BE2C (cell line): ENCODE data around the gene AP1G2.

Source experiments
- DNase-seq: peaks from one replicate; pipeline ENCODE4 v3.0.0-alpha.2; 2020
- H3K27me3 ChIP-seq: fragments of 250-450 bp; sonication (Bioruptor Pico); 2 replicates; pipeline ENCODE4 v1.5.1; 2020; ENCODE audit warnings: mild to moderate bottlenecking
- H3K36me3 ChIP-seq: fragments of 250-450 bp; sonication (Bioruptor Pico); 2 replicates; pipeline ENCODE4 v1.5.1; 2020; ENCODE audit warnings: mild to moderate bottlenecking
- H3K4me1 ChIP-seq: fragments of 250-450 bp; sonication (Bioruptor Pico); 2 replicates; pipeline ENCODE4 v1.5.1; 2020
- H3K4me3 ChIP-seq: 2 replicates; pipeline ENCODE4 v1.5.1; 2011; ENCODE audit warnings: low read depth, low read length
- H3K9me3 ChIP-seq: fragments of 250-450 bp; sonication (Bioruptor Pico); 2 replicates; pipeline ENCODE4 v1.5.1; 2020
- CTCF ChIP-seq: IDR thresholded peaks from 2 replicates; pipeline ENCODE4 v1.5.1; 2012; ENCODE audit warnings: mild to moderate bottlenecking, low read depth, low read length

Gene AP1G2

GRCh38 chr14:23517650-23518326 lies 49.8 kb downstream of the AP1G2 start:
- no peaks in the 10 kb centered on the region for H3K27me3 ChIP-seq
- no peaks in the 10 kb centered on the region for H3K36me3 ChIP-seq
- TF ChIP-seq CTCF = peak; percentile 15; the same call in 1 of the 2 replicates
- no peaks in the 10 kb centered on the region for H3K9me3 ChIP-seq
- DNase-seq = no peak
- no peak overlapping the region for H3K4me3 ChIP-seq
- no peaks in the 10 kb centered on the region for H3K4me1 ChIP-seq

DNA sequence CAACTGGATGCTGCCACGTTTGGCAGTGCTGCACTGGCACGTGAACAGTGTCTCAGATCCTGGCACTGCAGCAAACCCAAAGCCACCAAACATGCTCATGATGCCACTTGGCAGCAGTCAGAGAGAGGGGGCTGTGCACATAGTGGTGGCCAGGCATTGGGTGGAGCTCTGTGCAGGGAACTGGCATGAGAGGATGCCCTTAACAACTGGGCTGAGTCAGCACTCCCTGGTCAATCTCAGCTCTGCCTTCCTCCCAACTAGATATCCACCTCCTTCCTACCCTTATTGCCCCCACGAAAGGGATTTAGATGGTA lies 53.0 kb downstream of the AP1G2 start:
- Histone ChIP-seq H3K4me3 (no peak overlapping the region), H3K4me1 (no peaks in the 10 kb centered on the region; the same call in 1 of the 2 replicates), H3K9me3 (no peaks in the 10 kb centered on the region), H3K36me3 (no peaks in the 10 kb centered on the region), H3K27me3 (no peaks in the 10 kb centered on the region)
- TF ChIP-seq CTCF = no peak
- DNase-seq = no peak

GRCh38 chr14:23513818-23514643 lies 53.6 kb downstream of the AP1G2 start:
- Histone ChIP-seq H3K36me3 (no peaks in the 10 kb centered on the region), H3K9me3 (no peaks in the 10 kb centered on the region), H3K4me1 (peaks cover 3% of the 10 kb centered on the region; the same call in 1 of the 2 replicates), H3K27me3 (no peaks in the 10 kb centered on the region), H3K4me3 (no peak overlapping the region)
- TF ChIP-seq CTCF = no peak
- no peak for DNase-seq

DNA sequence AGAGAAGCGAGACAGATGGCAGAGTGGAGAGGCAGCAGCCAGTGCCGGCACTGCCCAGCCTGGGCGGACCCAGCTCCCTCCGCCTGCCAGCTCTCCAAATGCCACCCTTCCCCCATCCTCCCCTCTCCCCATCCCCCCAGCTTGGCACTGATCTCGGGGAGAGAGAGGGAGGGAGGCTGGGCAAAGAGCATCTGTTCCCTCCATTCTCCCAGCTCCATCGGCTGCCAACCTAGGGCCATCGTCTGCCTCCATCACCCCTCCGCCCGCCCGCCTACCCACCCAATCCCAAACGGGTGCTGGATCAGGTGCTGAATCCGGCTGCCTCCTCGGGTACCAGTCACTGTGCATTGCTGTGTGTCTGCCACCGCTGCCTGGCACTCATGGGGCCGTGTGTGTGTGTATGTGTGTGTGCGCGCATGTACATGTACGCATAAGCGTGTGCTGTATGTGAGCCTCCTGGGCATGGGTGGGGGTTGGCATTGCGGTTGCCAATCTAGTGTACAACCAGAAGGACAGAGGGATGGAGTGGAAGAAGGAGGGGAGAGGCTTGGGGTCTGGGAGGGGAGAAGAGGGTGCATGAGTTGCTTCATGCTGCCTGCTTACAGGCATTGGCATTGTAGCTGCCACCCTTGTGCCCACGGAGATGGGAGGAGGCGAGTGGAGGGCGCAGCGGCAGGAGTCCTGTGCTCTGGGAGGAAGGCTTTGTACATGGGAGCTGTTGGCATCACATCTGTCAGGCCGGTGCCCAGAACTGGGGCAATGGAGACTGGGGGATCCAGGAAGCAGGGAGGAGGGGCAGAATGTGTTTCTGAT lies 54.4 kb downstream of the AP1G2 start:
- peaks cover 3% of the 10 kb centered on the region; the same call in 1 of the 2 replicates for H3K4me1 ChIP-seq
- H3K9me3 ChIP-seq = no peaks in the 10 kb centered on the region
- H3K27me3 ChIP-seq = no peaks in the 10 kb centered on the region
- no peaks in the 10 kb centered on the region for H3K36me3 ChIP-seq
- no peak for TF ChIP-seq CTCF
- no peak for DNase-seq
- no peak overlapping the region for H3K4me3 ChIP-seq

DNA sequence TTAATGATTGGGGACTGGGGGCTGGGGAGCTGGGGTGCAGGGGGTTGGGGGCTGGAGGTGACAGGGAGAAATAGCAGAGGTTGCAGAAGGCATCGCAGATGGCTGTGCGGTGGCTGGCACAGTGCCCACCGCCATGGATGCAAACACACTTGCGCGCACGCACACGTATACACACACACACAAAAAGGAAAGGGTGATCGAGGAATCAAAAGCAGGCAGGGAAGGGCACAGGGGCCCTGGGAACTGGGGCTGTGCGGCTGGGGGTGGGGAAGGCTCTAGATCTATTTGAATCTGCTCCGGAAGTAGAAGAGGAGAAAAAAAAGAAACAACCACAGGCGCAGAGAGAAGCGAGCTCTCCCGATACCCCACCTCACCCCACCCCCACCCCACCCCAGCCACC lies 55.4 kb downstream of the AP1G2 start:
- peak; percentile 50 for DNase-seq
- H3K9me3 ChIP-seq = no peaks in the 10 kb centered on the region
- TF ChIP-seq CTCF = no peak

More for the DNA sequence above, 55.4 kb downstream of the AP1G2 start:
- peak overlapping the region; percentile 51 for H3K4me3 ChIP-seq
- peaks cover 3% of the 10 kb centered on the region; the same call in 1 of the 2 replicates for H3K4me1 ChIP-seq
- no peaks in the 10 kb centered on the region for H3K27me3 ChIP-seq
- no peaks in the 10 kb centered on the region for H3K36me3 ChIP-seq
